K562 (cell line): ENCODE measurements around the gene TMEM191C. TPM values are rescaled to one million over a fixed set of nuclear protein-coding genes. Genes with fewer than 3 reads are reported as not detected.

ENCODE experiments used
- DIDO1 ChIP-seq: fragments of 450-650 bp; IDR thresholded peaks from 2 replicates; pipeline ENCODE4 v1.6.1; 2016; ENCODE audit warnings: low read depth, missing biosample characterization, missing genetic modification characterization
- FOXP1 ChIP-seq: sonication (generic); formaldehyde crosslinking; IDR thresholded peaks from 2 replicates; pipeline ENCODE4 v1.8.0; 2022; ENCODE audit warnings: mild to moderate bottlenecking, missing genetic modification reagents
- GTF3C2 ChIP-seq: IDR thresholded peaks from 3 replicates; pipeline ENCODE4 v1.6.1; 2011; ENCODE audit warnings: borderline replicate concordance, mild to moderate bottlenecking, moderate library complexity; ENCODE audit not compliant: insufficient read length; ENCODE audit errors: extremely low read depth
- HDAC8 ChIP-seq: fragments of 450-650 bp; IDR thresholded peaks from 2 replicates; pipeline ENCODE4 v1.6.1; 2016; ENCODE audit warnings: mild to moderate bottlenecking, missing genetic modification characterization, moderate library complexity, missing compliant biosample characterization
- KAT8 ChIP-seq: fragments of 450-650 bp; IDR thresholded peaks from 2 replicates; pipeline ENCODE4 v1.6.1; 2016; ENCODE audit warnings: low read depth, mild to moderate bottlenecking
- MAFG ChIP-seq: fragments of 450-650 bp; conservative IDR thresholded peaks from 2 replicates; pipeline ENCODE4 v1.6.1; 2016; ENCODE audit warnings: missing genetic modification characterization, missing compliant biosample characterization
- MGA ChIP-seq: fragments of 450-650 bp; IDR thresholded peaks from 2 replicates; pipeline ENCODE4 v1.6.1; 2016; ENCODE audit warnings: mild to moderate bottlenecking, moderate library complexity
- STAT6 ChIP-seq: sonication (generic); formaldehyde crosslinking; IDR thresholded peaks from 2 replicates; pipeline ENCODE4 v1.8.1; 2023; ENCODE audit warnings: mild to moderate bottlenecking, missing genetic modification reagents
- ZNF583 ChIP-seq: fragments of 250-450 bp; sonication (Bioruptor Pico); IDR thresholded peaks from 2 replicates; pipeline ENCODE4 v1.4.0; 2020
- ZNF780A ChIP-seq: fragments of 250-450 bp; sonication (Bioruptor Pico); IDR thresholded peaks from 2 replicates; pipeline ENCODE4 v1.5.0; 2021; ENCODE audit warnings: mild to moderate bottlenecking
- polyA plus RNA-seq, 8 experiments: library from polyadenylated mRNA; depleted of rRNA in 4 of 8; stranded (reverse) in 5 of 8; unstranded in 3 of 8; fragments of >200 nt; fragmentation: Nextera tagmentation in 2 of 8; fragmentation: Illumina TruSeq in 1 of 8; extraction: Ambion mirVana in 2 of 8; extraction: Trizol in 1 of 8; gene quantifications; 2 replicates each; pipeline versions ENCODE4 v1.2.1 to v1.2.3, GENCODE V29; 2011 to 2014; ENCODE audit warnings: inconsistent platforms in 1 of 8, missing spikeins in 1 of 8
- total RNA-seq, 7 experiments: library from RNA; depleted of rRNA in 6 of 7; stranded (reverse); fragments of >200 nt in 6 of 7; fragmentation: Illumina TruSeq in 2 of 7; extraction: Trizol in 2 of 7; gene quantifications; 2 replicates each; pipeline versions ENCODE4 v1.2.1 to v1.2.3, GENCODE V29; 2011 to 2021; ENCODE audit warnings: low replicate concordance in 1 of 7

The TMEM191C gene
- total and polyA plus RNA-seq, 9 of the 15 experiments (the other 6 are each of a cell fraction or from before 2014, with no cell fraction given): 0.15 to 7.1 (median 1.1) TPM

GRCh38 chr22:21455334-21456089, 11.7 kb upstream of the TMEM191C start (continued):
- TF ChIP-seq MGA (no peak), STAT6 (CRISPR knock-in tag) (0 out of 2 replicates have a peak, but pooled peaks have one; percentile 36), FOXP1 (0 out of 2 replicates have a peak, but pooled peaks have one; percentile 23), DIDO1 (tag) (no peak), ZNF583 (CRISPR knock-in tag) (0 out of 2 replicates have a peak, but pooled peaks have one; percentile 8), ZNF780A (no peak), HDAC8 (tag) (0 out of 2 replicates have a peak, but pooled peaks have one; percentile 14), MAFG (tag) (no peak), GTF3C2 (no peak), KAT8 (no peak)
